ENCODE measurements around the gene OTOF.

- TF ChIP-seq, protein P1, sequence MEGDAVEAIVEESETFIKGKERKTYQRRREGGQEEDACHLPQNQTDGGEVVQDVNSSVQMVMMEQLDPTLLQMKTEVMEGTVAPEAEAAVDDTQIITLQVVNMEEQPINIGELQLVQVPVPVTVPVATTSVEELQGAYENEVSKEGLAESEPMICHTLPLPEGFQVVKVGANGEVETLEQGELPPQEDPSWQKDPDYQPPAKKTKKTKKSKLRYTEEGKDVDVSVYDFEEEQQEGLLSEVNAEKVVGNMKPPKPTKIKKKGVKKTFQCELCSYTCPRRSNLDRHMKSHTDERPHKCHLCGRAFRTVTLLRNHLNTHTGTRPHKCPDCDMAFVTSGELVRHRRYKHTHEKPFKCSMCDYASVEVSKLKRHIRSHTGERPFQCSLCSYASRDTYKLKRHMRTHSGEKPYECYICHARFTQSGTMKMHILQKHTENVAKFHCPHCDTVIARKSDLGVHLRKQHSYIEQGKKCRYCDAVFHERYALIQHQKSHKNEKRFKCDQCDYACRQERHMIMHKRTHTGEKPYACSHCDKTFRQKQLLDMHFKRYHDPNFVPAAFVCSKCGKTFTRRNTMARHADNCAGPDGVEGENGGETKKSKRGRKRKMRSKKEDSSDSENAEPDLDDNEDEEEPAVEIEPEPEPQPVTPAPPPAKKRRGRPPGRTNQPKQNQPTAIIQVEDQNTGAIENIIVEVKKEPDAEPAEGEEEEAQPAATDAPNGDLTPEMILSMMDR (IDR thresholded peaks at IDR 0.05) = no peak
- TF ChIP-seq POLR2A (IDR thresholded peaks at IDR 0.05) = no peak
These were observed 37.8 kb upstream of the OTOF start for GRCh38 chr2:26515771-26516170.

All from body of pancreas (tissue), 4 donors.